Vagina (tissue), 2 donors: ENCODE measurements around the gene LRRC49.

Experiments used
- CTCF ChIP-seq, 3 experiments: fragments of 450-650 bp in 2 of 3; fragments of 200-600 bp in 1 of 3; sonication (generic) in 1 of 3; IDR thresholded peaks; one replicate each; pipeline ENCODE4 v1.5.1; 2017 to 2019; ENCODE audit warnings: antibody characterized with exemption in 3 of 3, mild to moderate bottlenecking in 2 of 3, moderate library complexity in 2 of 3
- POLR2A ChIP-seq, 2 donors: fragments of 450-650 bp; IDR thresholded peaks; one replicate each; pipeline ENCODE4 v1.6.1; 2017; ENCODE audit warnings: antibody characterized with exemption in 2 of 2, mild to moderate bottlenecking in 2 of 2, moderate library complexity in 2 of 2

GRCh38 chr15:70920981-70921696, 28.5 kb downstream of the LRRC49 start:
- TF ChIP-seq POLR2A (IDR thresholded peaks at IDR 0.05) (no peak), CTCF (IDR thresholded peaks at IDR 0.05) (no peak)
